RWPE2 (cell line): Measurements from ENCODE around the gene SAYSD1.

ENCODE experiments used
- ATAC-seq: fragments of 200-7000 bp; cut with Tn5 transposase; 3 replicates; pipeline ENCODE4 v1.9.1; 2021; ENCODE audit warnings: low read depth
- DNase-seq: peaks from one replicate; pipeline ENCODE4 v3.0.0-alpha.2; 2020; ENCODE audit warnings: low spot score
- H3K27ac ChIP-seq: fragments of 450-650 bp; 2 replicates; pipeline ENCODE4 v1.5.1; 2017; ENCODE audit warnings: mild to moderate bottlenecking; ENCODE audit not compliant: poor library complexity, severe bottlenecking
- H3K27me3 ChIP-seq: fragments of 250-450 bp; sonication (Bioruptor Pico); 2 replicates; pipeline ENCODE4 v1.5.1; 2021; ENCODE audit warnings: mild to moderate bottlenecking, moderate library complexity; ENCODE audit not compliant: insufficient read depth, poor library complexity, severe bottlenecking
- H3K36me3 ChIP-seq: fragments of 250-450 bp; sonication (Bioruptor Pico); 2 replicates; pipeline ENCODE4 v1.5.1; 2020; ENCODE audit warnings: low read depth, mild to moderate bottlenecking, moderate library complexity
- H3K4me1 ChIP-seq: fragments of 250-450 bp; sonication (Bioruptor Pico); 2 replicates; pipeline ENCODE4 v1.5.1; 2021; ENCODE audit warnings: mild to moderate bottlenecking, moderate library complexity; ENCODE audit not compliant: insufficient read depth, poor library complexity, severe bottlenecking
- H3K4me3 ChIP-seq: fragments of 250-450 bp; sonication (Bioruptor Pico); 2 replicates; pipeline ENCODE4 v1.5.1; 2021; ENCODE audit warnings: mild to moderate bottlenecking, moderate library complexity; ENCODE audit not compliant: severe bottlenecking
- H3K9me3 ChIP-seq: fragments of 250-450 bp; sonication (Bioruptor Pico); 2 replicates; pipeline ENCODE4 v1.5.1; 2021; ENCODE audit warnings: mild to moderate bottlenecking, moderate library complexity; ENCODE audit not compliant: severe bottlenecking
- CTCF ChIP-seq: fragments of 450-650 bp; IDR thresholded peaks from one replicate; pipeline ENCODE4 v1.5.1; 2017; ENCODE audit warnings: mild to moderate bottlenecking, moderate library complexity; ENCODE audit not compliant: poor library complexity, severe bottlenecking

Gene SAYSD1

GRCh38 chr6:39065561-39065960 lies 49.4 kb downstream of the SAYSD1 start:
- no peak overlapping the region for H3K27ac ChIP-seq
- no peak for ATAC-seq

DNA sequence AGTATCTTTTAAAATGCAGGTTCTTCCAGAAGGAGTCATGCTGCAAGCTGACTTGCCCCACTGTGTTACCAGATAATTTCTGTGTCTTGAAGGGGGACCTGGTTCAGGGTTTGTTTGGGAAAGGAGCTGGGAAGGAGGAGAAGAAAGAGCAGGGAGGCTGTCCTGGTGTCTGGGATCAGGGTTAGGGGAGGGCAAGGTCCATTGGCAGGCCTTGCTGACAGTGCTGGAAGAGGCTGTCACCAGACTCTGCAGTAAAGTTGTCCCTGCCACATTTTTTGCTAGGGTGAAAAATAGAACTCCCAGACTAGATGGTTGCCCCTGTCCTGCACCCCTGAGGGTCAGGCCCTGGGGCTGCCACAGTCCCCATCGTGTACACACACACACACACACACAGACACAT lies 51.5 kb downstream of the SAYSD1 start:
- Histone ChIP-seq H3K36me3 (no peaks in the 10 kb centered on the region), H3K9me3 (no peaks in the 10 kb centered on the region), H3K4me1 (no peaks in the 10 kb centered on the region), H3K27me3 (peaks cover 7% of the 10 kb centered on the region), H3K27ac (no peak overlapping the region), H3K4me3 (no peak overlapping the region)
- ATAC-seq = no peak
- TF ChIP-seq CTCF = no peak
- no peak for DNase-seq

More at GRCh38 chr6:39065561-39065960, 49.4 kb downstream of the SAYSD1 start:
- no peak for TF ChIP-seq CTCF
- Histone ChIP-seq H3K27me3 (peaks cover 3% of the 10 kb centered on the region), H3K36me3 (no peaks in the 10 kb centered on the region), H3K9me3 (no peaks in the 10 kb centered on the region), H3K4me3 (no peak overlapping the region), H3K4me1 (no peaks in the 10 kb centered on the region)
- DNase-seq = no peak

GRCh38 chr6:39062014-39062740 lies 52.8 kb downstream of the SAYSD1 start:
- no peak overlapping the region for H3K4me3 ChIP-seq
- H3K9me3 ChIP-seq = no peaks in the 10 kb centered on the region
- no peak overlapping the region for H3K27ac ChIP-seq
- no peak for DNase-seq
- no peak for TF ChIP-seq CTCF
- no peak for ATAC-seq
- H3K4me1 ChIP-seq = no peaks in the 10 kb centered on the region
- no peaks in the 10 kb centered on the region for H3K36me3 ChIP-seq
- H3K27me3 ChIP-seq = peaks cover 7% of the 10 kb centered on the region

DNA sequence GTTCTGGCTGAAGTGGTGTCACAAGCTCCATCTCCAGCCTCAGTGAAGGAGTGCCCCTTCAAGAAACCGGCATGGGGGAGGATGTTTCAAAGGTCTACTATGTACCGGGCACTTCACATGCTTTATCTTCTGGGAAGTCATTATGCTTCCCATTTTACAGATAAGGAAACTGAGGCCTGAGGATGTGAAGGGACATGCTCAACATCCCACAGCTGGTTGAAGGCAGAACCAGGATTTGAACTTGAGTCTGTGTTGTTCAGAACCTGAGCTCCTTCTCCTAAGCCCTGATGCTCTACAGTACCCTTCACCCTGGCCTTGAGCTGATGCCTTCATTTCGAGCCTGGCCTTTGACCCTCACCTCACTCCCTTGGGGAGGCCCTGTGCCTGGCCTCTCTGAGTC lies 53.4 kb downstream of the SAYSD1 start:
- H3K27ac ChIP-seq = no peak overlapping the region
- no peaks in the 10 kb centered on the region for H3K4me1 ChIP-seq
- no peak for TF ChIP-seq CTCF
- no peak overlapping the region for H3K4me3 ChIP-seq
- H3K36me3 ChIP-seq = no peaks in the 10 kb centered on the region
- peaks cover 7% of the 10 kb centered on the region for H3K27me3 ChIP-seq
- H3K9me3 ChIP-seq = no peaks in the 10 kb centered on the region
- DNase-seq = no peak
- ATAC-seq = no peak

DNA sequence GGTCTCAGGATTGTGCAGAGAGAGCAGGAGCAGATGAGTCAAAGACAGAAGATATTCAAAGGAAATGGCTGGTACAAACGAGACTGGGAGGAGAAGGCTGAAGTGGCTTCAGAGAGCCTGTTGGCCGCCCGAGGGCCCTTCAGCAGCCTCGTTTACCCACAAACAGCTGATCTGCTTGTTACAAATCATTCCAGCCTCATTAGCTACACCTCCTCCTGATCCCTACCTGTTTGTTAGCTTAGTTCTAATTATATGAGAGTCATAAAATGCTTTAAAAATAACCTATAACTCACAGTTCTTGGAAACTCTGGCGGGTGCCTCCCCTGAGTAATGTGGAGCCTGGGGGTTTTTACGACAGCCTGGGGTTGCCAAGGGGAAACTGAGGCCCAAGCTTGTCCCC lies 53.8 kb downstream of the SAYSD1 start:
- H3K27ac ChIP-seq = no peak overlapping the region
- TF ChIP-seq CTCF = no peak
- H3K4me3 ChIP-seq = no peak overlapping the region
- H3K4me1 ChIP-seq = no peaks in the 10 kb centered on the region
- ATAC-seq (no peak), DNase-seq (no peak)
- no peaks in the 10 kb centered on the region for H3K36me3 ChIP-seq
- H3K9me3 ChIP-seq = no peaks in the 10 kb centered on the region
- peaks cover 7% of the 10 kb centered on the region for H3K27me3 ChIP-seq
